NCI-H2081 treated with DMSO at 0.1 percent for 48 hours (cell line): ENCODE results near the gene ATP7A.
"Not testable (repeated sequence)": the region's sequence is repeated elsewhere in the genome, so short reads cannot be mapped to it uniquely, and the experiment has no call there.

Source experiments
- DNase-seq: peaks from one replicate; lab custom pipeline; 2025; lab: John Stamatoyannopoulos, UW

Gene ATP7A

DNA sequence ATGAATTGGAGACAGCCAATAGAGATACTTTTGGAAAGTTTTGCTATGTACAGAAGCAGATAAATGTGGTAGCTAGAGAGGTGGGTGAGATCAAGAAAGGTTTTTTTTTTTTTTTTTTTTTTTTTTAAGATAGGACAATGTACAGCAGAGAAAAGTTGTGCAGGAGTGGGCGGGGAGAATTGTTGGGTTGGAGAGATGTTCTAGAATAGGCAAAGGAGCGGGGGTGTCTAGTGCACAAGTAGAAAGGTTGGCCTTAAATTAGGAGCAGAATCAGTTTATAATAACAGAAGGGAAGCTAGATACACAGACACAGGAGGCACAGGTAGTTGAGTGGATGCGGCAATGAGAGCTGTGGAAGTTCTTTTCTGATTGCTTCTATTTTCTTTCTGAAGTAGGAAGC is 127.4 kb downstream of the ATP7A start:
- DNase-seq, result no peak

DNA sequence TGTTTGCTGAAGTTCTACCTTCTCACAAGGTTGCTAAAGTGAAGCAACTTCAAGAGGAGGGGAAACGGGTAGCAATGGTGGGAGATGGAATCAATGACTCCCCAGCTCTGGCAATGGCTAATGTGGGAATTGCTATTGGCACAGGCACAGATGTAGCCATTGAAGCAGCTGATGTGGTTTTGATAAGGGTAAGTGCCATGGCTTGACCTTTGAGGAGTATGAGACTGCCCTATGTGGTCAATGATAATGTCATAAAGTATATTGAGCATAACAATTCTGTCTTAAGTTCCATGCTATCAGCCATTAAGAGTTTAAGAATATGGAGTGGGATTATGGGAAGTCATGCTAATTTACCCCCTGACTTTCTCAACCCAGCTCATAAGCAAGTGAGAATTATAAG is 132.1 kb downstream of the ATP7A start:
- DNase-seq, result no peak

DNA sequence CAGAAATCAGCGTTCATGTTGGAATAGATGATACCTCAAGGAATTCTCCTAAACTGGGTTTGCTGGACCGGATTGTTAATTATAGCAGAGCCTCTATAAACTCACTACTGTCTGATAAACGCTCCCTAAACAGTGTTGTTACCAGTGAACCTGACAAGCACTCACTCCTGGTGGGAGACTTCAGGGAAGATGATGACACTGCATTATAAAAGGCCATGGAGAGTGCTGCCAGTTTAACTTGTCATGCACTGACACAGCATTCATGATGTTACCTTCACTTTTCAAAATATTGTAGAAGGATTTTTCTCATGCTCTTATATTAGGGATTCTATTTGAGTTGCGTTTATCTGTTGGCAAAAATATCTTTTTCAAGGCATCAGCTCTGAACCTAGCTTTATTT is 135.9 kb downstream of the ATP7A start:
- DNase-seq, result no peak

DNA sequence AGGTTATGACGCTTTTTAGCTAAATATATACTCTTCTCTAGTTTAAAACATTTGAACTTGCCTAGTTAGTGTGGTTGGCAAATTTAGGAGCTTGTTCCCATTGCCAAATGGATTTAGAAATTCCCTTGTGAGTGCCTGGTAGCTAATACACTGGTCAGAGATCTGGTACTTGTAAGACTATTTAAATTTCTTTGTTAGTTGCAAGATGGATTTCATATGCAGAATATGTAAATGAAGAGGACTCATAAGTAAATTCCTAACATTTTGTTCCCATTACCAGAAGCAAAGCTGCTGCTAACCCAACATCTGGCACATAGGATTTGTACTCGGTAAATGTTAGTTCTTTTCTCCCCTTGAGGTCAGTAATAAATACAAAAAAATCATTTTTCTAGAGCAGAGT is 137.6 kb downstream of the ATP7A start:
- no peak for DNase-seq

DNA sequence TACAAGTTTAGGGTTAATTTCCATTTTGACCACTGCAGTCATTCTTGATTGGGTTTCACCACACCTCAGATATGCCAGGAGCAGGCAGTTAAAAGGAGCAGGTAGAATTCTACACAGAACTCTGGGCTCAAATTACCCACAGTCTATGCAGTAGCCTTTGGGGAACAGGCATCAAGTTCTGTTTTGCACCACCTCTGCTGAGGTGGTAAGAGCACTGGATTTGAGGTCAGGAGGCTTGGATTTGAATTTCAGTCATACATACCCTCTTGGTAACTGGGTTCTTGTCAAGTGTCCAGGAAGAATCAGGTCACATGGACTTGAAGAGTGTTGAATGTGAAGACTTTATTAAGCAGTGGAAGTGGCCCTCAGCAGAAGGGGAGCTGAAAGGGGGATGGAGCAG is 153.2 kb downstream of the ATP7A start:
- no peak for DNase-seq

DNA sequence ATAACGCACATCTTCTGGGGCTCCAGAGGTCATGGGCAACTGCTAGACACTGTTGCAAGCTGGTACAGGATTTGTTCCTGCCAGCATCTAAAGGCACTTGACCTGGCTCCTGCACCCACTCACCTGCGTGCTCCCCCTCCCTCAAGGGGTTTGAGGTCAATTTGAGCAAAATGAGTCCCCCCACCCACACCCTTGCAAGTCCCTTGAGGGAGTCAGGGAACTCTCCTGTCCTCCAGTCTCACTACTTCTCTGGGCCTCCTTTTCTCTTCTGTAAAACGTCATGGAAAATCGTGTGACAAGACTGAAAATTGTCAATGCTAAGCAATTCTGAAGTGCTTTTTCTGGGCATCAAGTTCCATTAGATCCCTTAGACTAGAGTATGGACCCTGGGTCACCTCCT is 153.7 kb downstream of the ATP7A start:
- no peak for DNase-seq

DNA sequence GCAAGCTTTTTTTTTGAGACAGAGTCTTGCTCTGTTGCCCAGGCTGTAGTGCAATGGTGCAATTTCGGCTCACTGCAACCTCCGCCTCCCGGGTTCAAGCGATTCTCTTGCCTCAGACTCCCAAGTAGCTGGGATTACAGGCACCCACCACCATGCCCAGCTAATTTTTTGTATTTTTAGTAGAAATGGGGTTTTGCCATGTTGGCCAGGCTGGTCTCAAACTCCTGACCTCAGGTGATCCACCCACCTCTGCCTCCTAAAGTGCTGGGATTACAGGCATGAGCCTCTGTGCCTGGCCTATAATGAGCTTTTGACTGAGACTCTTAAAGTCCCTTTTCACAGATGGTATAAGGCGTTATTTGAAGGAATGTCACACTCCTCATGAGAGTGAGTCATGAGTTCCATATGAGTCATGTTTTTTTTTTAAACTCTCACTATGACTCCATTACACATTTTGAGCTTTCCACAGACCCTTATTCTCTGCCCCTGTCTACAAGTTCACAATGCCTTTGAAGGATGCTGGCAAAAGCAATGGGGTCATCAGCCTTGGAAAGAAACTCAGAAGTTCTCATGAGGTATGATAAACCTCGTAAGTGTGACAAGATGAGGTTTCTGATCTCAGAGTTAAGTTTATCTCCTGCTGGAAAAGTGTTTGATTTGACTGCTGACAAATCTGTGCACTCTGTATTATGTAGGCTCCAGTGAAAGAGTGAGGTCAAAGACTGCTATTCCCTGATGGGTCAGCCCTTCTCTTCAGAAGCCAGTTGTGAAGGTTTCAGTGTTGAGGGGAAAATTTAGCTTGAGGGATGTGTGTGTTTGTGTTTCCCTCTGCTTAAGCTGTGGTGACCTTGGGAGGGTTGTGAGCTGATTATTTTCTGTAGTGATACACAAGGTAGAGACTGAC is 154.5 kb downstream of the ATP7A start:
- DNase-seq, result not testable (repeated sequence)

DNA sequence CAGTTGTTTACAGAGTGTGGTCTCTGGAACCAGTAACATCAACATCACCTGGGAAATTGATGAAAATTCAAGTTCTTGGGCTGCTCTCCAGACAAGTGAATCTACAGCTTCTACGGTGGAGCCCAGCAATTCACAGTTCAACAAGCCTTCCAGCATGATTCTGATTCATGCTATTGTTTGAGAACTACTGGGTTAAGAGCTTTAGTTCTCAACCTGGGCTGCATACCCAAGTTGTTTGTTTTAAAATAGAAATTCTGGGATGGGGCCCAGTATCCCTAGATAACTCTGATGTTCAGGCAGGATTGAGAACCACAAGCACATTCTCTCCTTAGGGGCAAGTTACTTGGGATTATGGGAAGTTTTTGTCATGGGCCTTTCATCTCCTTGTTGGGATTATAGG is 155.6 kb downstream of the ATP7A start:
- no peak for DNase-seq

DNA sequence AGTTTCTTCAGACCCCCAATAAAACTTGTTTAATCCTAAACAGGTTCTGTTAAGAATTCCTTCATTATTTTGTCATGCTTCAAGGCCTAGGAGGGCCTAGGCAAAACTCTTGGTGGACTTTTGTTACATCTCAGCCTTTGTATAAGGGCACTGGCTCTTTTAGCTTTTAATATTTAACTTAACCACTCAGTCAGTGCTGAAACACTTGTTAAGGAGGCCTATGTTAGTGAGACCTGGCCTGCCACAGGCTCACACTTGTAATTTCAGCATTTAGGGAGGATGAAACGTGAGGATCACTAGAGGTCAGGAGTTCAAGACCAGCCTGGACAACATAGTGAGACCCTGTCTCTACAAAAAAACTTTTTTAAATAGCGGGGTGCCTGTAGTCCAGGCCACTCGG is 160.8 kb downstream of the ATP7A start:
- DNase-seq, result no peak

DNA sequence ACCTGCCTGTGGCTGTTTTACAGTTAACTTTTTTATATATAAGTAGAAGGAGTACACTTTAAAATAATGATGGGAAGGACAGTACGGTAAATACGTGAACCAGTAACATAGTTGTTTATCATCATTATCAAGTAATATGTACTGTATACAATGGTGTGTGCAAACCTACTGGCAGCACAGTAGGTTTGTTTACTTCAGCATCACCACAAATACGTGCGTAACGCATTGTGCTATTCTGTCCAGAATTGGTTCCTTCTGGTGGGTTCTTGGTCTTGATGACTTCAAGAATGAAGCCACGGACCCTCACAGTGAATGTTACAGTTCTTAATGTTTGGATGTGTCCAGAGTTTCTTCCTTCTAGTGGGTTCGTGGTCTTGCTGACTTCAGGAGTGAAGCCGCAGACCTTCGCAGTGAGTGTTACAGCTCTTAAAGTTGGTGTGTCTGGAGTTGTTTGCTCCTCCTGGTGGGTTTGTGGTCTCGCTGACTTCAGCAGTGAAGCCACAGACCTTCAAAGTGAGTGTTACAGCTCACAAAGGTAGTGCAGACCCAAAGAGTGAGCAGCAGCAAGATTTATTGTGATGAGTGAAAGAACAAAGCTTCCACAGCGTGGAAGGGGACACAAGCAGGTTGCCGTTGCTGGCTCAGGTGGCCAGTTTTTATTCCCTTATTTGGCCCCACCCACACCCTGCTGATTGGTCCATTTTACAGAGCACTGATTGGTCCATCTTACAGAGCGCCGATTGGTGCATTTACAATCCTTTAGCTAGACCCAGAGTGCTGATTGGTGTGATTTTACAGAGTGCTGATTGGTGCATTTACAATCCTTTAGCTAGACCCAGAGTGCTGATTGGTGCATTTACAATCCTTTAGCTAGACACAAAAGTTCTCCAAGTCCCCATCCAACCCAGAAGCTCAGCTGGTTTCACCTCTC is 162.9 kb downstream of the ATP7A start:
- not testable (repeated sequence) for DNase-seq

DNA sequence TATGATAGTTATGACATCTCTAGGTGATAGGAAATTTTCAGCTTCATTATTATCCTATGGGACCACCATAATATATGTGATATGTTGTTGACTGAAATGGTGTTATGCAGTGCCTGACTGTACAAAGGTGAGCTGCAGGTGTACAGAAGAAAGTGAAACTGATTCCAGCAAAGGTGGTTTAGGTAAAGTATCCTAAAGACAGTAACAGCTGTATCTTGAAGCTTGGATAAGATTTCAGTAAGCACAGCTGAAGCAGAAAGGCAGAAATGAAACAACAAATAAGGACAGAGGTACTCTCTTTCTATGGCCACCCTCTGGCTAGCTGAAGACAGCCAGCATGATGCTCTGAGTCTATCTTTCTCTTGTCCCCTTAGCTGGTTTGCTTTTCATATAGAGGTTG is 163.6 kb downstream of the ATP7A start:
- DNase-seq, result no peak

DNA sequence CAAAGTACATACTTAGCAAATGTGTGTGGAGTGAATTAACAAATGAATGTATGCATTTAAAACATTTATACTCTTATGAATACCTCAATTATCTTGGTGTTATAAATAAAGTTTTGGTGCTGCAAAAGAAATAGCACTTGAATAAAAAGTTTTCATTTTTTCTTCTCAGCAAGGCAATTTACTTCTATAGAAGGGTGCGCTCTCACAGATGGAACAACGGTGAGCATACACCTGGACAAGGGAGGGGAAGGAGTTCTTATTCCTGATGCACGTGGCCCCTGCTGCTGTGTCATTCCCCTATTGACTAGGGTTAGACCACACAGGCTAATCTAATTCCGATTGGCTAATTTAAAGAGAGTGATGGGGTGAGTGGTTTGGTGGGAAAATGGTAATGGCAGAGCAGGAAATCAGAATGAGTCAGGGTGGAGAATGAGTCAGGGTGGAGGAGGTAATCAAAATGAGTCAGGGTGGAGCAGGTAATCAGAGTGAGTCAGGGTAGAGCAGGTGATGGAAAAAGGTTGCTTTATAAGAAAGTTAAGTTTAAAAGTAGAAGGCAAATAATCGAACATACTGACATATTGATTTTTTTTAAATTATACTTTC is 165.4 kb downstream of the ATP7A start:
- DNase-seq, result no peak

DNA sequence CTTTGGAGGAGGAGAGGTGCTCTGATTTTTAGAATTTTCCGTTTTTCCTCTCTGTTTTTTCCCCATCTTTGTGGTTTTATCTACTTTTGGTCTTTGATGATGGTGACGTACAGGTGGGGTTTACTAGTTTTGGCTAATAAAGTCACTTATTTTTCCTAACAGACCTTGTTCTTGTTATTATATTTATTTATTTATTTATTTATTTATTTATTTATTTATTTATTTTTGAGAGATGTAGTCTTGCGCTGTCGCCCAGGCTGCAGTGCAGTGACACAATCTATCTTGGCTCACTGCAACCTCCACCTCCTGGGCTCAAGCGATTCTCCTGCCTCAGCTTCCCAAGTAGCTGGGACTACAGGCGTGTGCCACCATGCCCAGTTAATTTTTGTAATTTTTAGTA is 170.9 kb downstream of the ATP7A start:
- not testable (repeated sequence) for DNase-seq

DNA sequence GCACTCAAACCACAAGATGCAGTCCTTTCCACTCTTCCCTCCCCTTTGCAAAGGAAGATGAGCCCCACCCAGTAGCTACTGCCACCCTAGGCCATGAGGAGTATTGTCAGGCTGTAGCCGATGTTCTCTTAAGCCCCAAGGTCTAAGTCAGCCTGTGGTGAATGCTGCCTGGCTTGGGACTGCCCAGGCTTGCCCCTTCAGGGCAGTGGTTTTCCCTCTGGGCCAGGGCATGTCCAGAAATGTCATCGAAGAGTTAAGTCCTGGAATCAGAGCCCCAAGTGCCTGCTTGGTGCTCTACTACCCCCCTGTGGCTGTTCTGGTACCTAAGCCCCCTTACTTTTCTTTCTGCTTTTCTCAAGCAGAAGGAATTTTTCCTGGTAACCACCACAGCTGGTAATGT is 181.8 kb downstream of the ATP7A start:
- no peak for DNase-seq

DNA sequence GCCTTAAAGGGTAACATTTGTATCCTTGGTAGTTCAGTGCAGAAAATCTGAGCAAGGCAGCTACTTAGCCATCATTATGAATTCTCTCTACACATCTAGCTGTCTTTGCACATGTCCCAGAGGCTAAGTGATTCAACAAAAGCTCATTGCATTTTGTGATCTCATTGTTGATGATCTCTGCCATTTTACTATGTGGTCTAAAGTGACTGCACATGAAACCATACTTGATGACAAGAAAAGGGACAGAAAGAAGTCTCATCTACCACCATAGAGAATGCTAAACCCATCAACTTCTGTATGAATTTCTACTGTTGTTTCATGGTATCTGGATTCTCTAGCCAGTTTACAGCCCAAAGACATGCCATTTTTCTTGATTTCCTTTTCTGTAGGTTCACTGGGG is 187.6 kb downstream of the ATP7A start:
- DNase-seq, result no peak
